OCI-LY1 (cell line): ENCODE data around the gene CRB3.

Experiments
- EZH2 ChIP-seq: fragments of 200-600 bp; sonication (generic), shearing (Covaris generic); IDR thresholded peaks from 2 replicates; pipeline ENCODE4 v1.8.0; 2017; ENCODE audit warnings: borderline replicate concordance, mixed run types, mild to moderate bottlenecking, antibody characterized with exemption, low read length, moderate library complexity, mixed read lengths
- TF ChIP-seq, protein P1 (sequence below): fragments of 200-600 bp; sonication (generic), shearing (Covaris generic); IDR thresholded peaks from 2 replicates; pipeline ENCODE4 v1.5.1; 2017; ENCODE audit warnings: mild to moderate bottlenecking, antibody characterized with exemption, low read length, moderate library complexity, mixed read lengths

GRCh38 chr19:6500837-6501739, 37.0 kb downstream of the CRB3 start:
- TF ChIP-seq, protein P1, sequence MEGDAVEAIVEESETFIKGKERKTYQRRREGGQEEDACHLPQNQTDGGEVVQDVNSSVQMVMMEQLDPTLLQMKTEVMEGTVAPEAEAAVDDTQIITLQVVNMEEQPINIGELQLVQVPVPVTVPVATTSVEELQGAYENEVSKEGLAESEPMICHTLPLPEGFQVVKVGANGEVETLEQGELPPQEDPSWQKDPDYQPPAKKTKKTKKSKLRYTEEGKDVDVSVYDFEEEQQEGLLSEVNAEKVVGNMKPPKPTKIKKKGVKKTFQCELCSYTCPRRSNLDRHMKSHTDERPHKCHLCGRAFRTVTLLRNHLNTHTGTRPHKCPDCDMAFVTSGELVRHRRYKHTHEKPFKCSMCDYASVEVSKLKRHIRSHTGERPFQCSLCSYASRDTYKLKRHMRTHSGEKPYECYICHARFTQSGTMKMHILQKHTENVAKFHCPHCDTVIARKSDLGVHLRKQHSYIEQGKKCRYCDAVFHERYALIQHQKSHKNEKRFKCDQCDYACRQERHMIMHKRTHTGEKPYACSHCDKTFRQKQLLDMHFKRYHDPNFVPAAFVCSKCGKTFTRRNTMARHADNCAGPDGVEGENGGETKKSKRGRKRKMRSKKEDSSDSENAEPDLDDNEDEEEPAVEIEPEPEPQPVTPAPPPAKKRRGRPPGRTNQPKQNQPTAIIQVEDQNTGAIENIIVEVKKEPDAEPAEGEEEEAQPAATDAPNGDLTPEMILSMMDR, result no peak
- no peak for TF ChIP-seq EZH2
